Fibroblast of mammary gland (primary cell): Measurements from ENCODE around the gene GFER.

Experiments used
- DNase-seq: peaks from one replicate; pipeline ENCODE4 v3.0.0-alpha.2; 2010; ENCODE audit warnings: low read depth
- H3K4me3 ChIP-seq: 2 replicates; pipeline ENCODE4 v1.5.1; 2011; ENCODE audit warnings: low read depth, mild to moderate bottlenecking, low read length, moderate library complexity; ENCODE audit not compliant: control insufficient read depth
- CTCF ChIP-seq: conservative IDR thresholded peaks from 2 replicates; pipeline ENCODE4 v1.5.1; 2011; ENCODE audit warnings: low read depth, low read length, inconsistent platforms; ENCODE audit not compliant: control insufficient read depth, insufficient read depth

The GFER gene

GRCh38 chr16:1941162-1942046, 42.6 kb upstream of the GFER start:
- no peak overlapping the region for H3K4me3 ChIP-seq
- no peak for DNase-seq
- TF ChIP-seq CTCF, result no peak

- no peak for TF ChIP-seq CTCF
- H3K4me3 ChIP-seq, result peak overlapping the region; percentile 83
- peak; percentile 41 for DNase-seq
Observed at GRCh38 chr16:1942047-1942809, 41.8 kb upstream of the GFER start.

- H3K4me3 ChIP-seq, result peak within 1 kb of the TSS; percentile 83
- TF ChIP-seq CTCF, result no peak
- DNase-seq, result peak; percentile 96
Observed at GRCh38 chr16:1942810-1943726, 40.9 kb upstream of the GFER start, which contains the start of gene MSRB1. MSRB1 (minus strand) TSS chr16:1943199; CDS start chr16:1943156, 43 bp downstream.

GRCh38 chr16:1944612-1945199, 39.3 kb upstream of the GFER start:
- no peak for TF ChIP-seq CTCF
- H3K4me3 ChIP-seq, result no peak overlapping the region
- DNase-seq, result no peak

GRCh38 chr16:1945559-1946391, 38.2 kb upstream of the GFER start:
- DNase-seq, result no peak
- TF ChIP-seq CTCF, result no peak
- no peak overlapping the region for H3K4me3 ChIP-seq
